Measurements from ENCODE around the gene CCDC134.

Gene CCDC134

DNA sequence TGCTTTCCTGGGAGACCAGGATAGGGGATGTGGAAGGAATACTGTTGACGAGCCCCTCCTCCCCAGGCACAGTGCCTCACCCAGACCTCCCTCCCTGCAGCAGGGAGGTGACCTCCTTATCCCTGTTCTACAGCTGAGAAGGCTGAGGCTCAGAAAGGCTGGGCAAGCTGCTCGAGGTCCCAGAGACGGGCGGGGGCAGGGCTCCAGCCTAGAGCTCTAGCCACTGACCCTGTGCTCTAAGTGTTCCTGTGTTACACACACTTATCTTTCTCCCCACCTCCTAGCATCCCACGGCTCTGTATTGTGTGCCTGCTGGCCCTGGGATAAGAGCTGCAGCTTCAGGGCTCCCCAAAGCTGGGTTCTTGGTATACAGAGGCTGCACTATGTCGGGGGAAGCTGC is 7.9 kb downstream of the CCDC134 start:
- Histone ChIP-seq H3K4me3 (ENCODE audit: low read depth, low read length) (no peak overlapping the region), H3K4me1 (ENCODE audit: control insufficient read depth, insufficient read depth, low read length) (no peaks in the 10 kb centered on the region), H3K36me3 (ENCODE audit: control insufficient read depth in 2 of 2, insufficient read depth in 1 of 2, low read length in 2 of 2) (peaks cover 0 to 39% of the 10 kb centered on the region in 2 experiments), H3K9me3 (ENCODE audit: control insufficient read depth, insufficient read depth, low read depth, low read length) (no peaks in the 10 kb centered on the region), H3K27ac (ENCODE audit: extremely low read depth, low read depth, low read length) (no peak overlapping the region)
- POLR2A ChIA-PET, result interaction anchor here (1.0 to 1.3 kb wide), 2 partner anchors 8 to 44 kb away, joined by 3 to 9 read pairs; partner anchors contain the start of gene CCDC134
- TF ChIP-seq ZNF394 (tag by site-specific recombination; IDR thresholded peaks at IDR 0.05; ENCODE audit: borderline replicate concordance), result no peak
- TF ChIP-seq ZNF521 (tag by site-specific recombination; IDR thresholded peaks at IDR 0.05), result no peak
- TF ChIP-seq ZSCAN23 (tag by site-specific recombination; IDR thresholded peaks at IDR 0.05), result no peak
- CTCF ChIA-PET, result interaction anchor here (0.7 to 1.6 kb wide), 6 partner anchors 12 to 111 kb away, joined by 3 to 8 read pairs (median 4); no protein-coding TSS in a partner anchor

DNA sequence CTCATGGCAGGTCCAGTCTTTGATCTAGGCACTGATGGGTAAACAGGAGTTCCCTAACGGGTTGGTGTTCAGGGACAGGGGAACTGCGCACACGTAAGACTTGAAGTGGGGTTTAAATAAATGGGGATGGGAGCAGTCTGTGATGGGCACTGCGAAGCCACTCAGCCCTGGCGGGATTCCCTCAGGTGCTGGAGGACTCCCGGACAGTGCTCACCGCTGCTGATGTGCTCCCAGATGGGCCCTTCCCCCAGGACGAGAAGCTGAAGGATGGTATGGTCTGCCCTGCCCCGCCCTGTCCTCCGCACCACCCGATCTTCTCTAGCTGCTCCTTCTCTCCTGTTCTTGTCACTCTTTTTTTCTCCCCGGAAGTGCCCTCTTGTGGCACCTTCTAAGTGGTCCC is 9.5 kb downstream of the CCDC134 start:
- Histone ChIP-seq H3K9me3 (ENCODE audit: control insufficient read depth, insufficient read depth, low read depth, low read length) (no peaks in the 10 kb centered on the region), H3K4me1 (ENCODE audit: control insufficient read depth, insufficient read depth, low read length) (no peaks in the 10 kb centered on the region), H3K36me3 (ENCODE audit: control insufficient read depth in 2 of 2, insufficient read depth in 1 of 2, low read length in 2 of 2) (peaks cover 0 to 51% of the 10 kb centered on the region in 2 experiments), H3K27ac (ENCODE audit: extremely low read depth, low read depth, low read length) (no peak overlapping the region), H3K4me3 (ENCODE audit: low read depth, low read length) (no peak overlapping the region)
- ChIA-PET POLR2A (interaction anchor here (0.6 to 1.2 kb wide), 2 partner anchors 10 to 889 kb away, joined by 3 to 8 read pairs; partner anchors contain the start of gene CCDC134), CTCF (interaction anchor here (2.0 kb wide), 1 partner anchor 113 kb away, joined by 8 read pairs; no protein-coding TSS in a partner anchor)
- no peak for TF ChIP-seq ZSCAN23 (tag by site-specific recombination; IDR thresholded peaks at IDR 0.05)
- TF ChIP-seq, protein P1, sequence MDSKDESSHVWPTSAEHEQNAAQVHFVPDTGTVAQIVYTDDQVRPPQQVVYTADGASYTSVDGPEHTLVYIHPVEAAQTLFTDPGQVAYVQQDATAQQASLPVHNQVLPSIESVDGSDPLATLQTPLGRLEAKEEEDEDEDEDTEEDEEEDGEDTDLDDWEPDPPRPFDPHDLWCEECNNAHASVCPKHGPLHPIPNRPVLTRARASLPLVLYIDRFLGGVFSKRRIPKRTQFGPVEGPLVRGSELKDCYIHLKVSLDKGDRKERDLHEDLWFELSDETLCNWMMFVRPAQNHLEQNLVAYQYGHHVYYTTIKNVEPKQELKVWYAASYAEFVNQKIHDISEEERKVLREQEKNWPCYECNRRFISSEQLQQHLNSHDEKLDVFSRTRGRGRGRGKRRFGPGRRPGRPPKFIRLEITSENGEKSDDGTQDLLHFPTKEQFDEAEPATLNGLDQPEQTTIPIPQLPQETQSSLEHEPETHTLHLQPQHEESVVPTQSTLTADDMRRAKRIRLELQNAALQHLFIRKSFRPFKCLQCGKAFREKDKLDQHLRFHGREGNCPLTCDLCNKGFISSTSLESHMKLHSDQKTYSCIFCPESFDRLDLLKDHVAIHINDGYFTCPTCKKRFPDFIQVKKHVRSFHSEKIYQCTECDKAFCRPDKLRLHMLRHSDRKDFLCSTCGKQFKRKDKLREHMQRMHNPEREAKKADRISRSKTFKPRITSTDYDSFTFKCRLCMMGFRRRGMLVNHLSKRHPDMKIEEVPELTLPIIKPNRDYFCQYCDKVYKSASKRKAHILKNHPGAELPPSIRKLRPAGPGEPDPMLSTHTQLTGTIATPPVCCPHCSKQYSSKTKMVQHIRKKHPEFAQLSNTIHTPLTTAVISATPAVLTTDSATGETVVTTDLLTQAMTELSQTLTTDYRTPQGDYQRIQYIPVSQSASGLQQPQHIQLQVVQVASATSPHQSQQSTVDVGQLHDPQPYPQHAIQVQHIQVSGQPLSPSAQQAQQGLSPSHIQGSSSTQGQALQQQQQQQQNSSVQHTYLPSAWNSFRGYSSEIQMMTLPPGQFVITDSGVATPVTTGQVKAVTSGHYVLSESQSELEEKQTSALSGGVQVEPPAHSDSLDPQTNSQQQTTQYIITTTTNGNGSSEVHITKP (tag by site-specific recombination; IDR thresholded peaks at IDR 0.05), result 0 out of 2 replicates have a peak, but pooled peaks have one; percentile 25

DNA sequence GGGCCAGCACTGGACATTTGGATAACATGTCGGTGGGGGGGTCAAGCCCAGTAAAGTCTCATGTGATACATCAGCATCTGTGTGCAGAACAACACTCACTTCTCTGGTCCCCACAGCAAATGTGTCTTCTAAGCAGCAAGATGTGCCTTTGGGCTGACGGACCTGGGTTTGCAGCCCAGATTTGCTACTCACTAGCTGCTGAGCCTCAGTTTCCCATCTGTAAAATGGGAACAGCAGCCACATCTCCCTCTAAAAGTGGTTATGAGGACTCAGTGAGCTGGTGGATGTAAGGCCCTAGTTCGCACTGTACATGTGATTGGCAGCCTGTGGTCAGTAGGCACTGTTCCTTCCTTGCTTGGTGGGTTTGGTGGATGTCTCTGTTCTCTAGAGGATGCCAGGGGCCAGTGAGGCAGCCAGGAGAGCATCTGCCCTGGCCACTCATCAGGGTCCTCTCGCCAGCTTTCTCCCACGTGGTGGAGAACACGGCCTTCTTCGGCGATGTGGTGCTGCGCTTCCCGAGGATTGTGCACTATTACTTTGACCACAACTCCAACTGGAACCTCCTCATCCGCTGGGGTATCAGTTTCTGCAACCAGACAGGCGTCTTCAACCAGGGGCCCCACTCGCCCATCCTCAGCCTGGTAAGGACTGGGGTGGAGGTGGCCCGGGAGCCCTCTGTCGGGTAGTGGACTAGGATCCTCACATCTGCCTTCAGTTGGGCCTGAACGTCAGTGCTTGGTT is 12.5 kb downstream of the CCDC134 start:
- H3K4me3 ChIP-seq (ENCODE audit: low read depth, low read length), result no peak overlapping the region
- TF ChIP-seq, protein P2, sequence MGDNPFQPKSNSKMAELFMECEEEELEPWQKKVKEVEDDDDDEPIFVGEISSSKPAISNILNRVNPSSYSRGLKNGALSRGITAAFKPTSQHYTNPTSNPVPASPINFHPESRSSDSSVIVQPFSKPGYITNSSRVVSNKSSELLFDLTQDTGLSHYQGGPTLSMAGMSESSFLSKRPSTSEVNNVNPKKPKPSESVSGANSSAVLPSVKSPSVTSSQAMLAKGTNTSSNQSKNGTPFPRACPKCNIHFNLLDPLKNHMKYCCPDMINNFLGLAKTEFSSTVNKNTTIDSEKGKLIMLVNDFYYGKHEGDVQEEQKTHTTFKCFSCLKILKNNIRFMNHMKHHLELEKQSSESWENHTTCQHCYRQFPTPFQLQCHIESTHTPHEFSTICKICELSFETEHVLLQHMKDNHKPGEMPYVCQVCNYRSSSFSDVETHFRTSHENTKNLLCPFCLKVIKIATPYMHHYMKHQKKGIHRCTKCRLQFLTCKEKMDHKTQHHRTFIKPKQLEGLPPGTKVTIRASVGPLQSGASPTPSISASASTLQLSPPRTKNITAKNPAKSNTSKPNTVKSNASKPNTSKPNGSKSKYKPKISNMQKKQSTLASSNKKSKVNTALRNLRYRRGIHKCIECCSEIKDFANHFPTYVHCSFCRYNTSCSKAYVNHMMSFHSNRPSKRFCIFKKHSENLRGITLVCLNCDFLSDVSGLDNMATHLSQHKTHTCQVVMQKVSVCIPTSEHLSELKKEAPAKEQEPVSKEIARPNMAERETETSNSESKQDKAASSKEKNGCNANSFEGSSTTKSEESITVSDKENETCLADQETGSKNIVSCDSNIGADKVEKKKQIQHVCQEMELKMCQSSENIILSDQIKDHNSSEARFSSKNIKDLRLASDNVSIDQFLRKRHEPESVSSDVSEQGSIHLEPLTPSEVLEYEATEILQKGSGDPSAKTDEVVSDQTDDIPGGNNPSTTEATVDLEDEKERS (tag by site-specific recombination; IDR thresholded peaks at IDR 0.05), result no peak
- peaks cover 10 to 64% of the 10 kb centered on the region in 2 experiments for H3K36me3 ChIP-seq (ENCODE audit: control insufficient read depth in 2 of 2, insufficient read depth in 1 of 2, low read length in 2 of 2)
- H3K4me1 ChIP-seq (ENCODE audit: control insufficient read depth, insufficient read depth, low read length), result no peaks in the 10 kb centered on the region
- no peak overlapping the region for H3K27ac ChIP-seq (ENCODE audit: extremely low read depth, low read depth, low read length)
- POLR2A ChIA-PET, result interaction anchor here (2.2 kb wide), 1 partner anchor 12 kb away, joined by 7 read pairs; the partner anchor contains the start of gene CCDC134
- CTCF ChIA-PET, result interaction anchor here (1.5 kb wide), 1 partner anchor 67 kb away, joined by 5 read pairs; no protein-coding TSS in a partner anchor
- no peaks in the 10 kb centered on the region for H3K9me3 ChIP-seq (ENCODE audit: control insufficient read depth, insufficient read depth, low read depth, low read length)

DNA sequence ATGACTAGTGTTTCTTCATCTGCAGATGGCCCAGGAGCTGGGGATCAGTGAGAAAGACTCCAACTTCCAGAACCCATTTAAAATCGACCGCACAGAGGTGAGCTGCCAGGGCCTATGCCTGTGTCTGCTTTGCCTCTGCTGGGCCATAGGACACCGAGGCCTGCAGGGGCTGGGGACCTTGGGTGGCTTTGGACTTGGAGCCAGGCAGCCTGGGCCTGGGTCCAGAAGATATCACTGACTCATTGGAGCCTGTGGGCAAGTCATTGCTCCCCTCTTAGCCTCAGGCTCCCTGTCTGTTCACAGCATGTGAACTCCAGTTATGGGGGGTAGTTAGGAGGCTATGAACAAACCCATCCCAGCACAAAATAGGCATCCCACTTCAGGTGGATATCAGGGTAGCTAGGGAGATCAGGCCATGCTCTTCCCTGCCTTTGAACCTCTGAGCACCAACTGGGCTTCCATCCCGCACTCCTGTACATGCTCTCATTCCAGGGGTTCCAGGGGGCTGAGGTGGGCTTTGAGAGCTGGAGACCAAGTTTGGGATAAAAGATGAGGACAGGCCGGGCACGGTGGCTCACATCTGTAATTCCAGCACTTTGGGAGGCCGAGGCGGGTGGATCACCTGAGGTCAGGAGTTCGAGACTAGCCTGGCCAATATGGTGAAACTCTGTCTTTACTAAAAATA is 13.4 kb downstream of the CCDC134 start:
- H3K4me1 ChIP-seq (ENCODE audit: control insufficient read depth, insufficient read depth, low read length), result no peaks in the 10 kb centered on the region
- ChIA-PET CTCF (interaction anchor here (0.7 to 1.5 kb wide), 3 partner anchors 39 to 117 kb away, joined by 5 to 7 read pairs (median 5); no protein-coding TSS in a partner anchor), POLR2A (interaction anchor here (2.2 kb wide), 1 partner anchor 13 kb away, joined by 7 read pairs; the partner anchor contains the start of gene CCDC134)
- TF ChIP-seq ZNF561 (tag by site-specific recombination; IDR thresholded peaks at IDR 0.05; ENCODE audit: borderline replicate concordance) (no peak), ZIC2 (tag by site-specific recombination; IDR thresholded peaks at IDR 0.05) (peak; percentile 18; the same call in 1 of the 2 replicates)
- H3K36me3 ChIP-seq (ENCODE audit: control insufficient read depth in 2 of 2, insufficient read depth in 1 of 2, low read length in 2 of 2), result peaks cover 10 to 65% of the 10 kb centered on the region in 2 experiments
- no peak overlapping the region for H3K4me3 ChIP-seq (ENCODE audit: low read depth, low read length)
- no peak overlapping the region for H3K27ac ChIP-seq (ENCODE audit: extremely low read depth, low read depth, low read length)
- H3K9me3 ChIP-seq (ENCODE audit: control insufficient read depth, insufficient read depth, low read depth, low read length), result no peaks in the 10 kb centered on the region

All from HEK293 (cell line).